CD4-positive, alpha-beta memory T cell (primary cell): ENCODE data around the gene ZRANB1. TPM values are rescaled to one million over a fixed set of nuclear protein-coding genes. Genes with fewer than 3 reads are reported as not detected.

Source experiments
- CTCF ChIA-PET: fragments of 350-600 bp; sonication (Branson Sonifier 250); formaldehyde crosslinking; loops from one replicate; lab custom pipeline; 2021; ENCODE audit warnings: inconsistent platforms; ENCODE audit not compliant: partially characterized antibody; lab: Charles Lee
- POLR2A ChIA-PET: fragments of 350-600 bp; sonication (Branson Sonifier 250); formaldehyde crosslinking; loops from one replicate; lab custom pipeline; 2021; ENCODE audit not compliant: partially characterized antibody; lab: Charles Lee
- DNase-seq, 5 donors: peaks; one replicate each; pipeline versions ENCODE4 v3.0.0 to v3.0.0-alpha.2; 2020 to 2022; ENCODE audit warnings: mixed read lengths in 1 of 5
- H3K27ac ChIP-seq: one replicate; pipeline ENCODE4 v1.7.0; 2013; ENCODE audit warnings: low read depth, low read length
- H3K27me3 ChIP-seq: 2 replicates; pipeline ENCODE4 v1.7.0; 2013; ENCODE audit warnings: mild to moderate bottlenecking, low read length, moderate library complexity; ENCODE audit not compliant: insufficient read depth
- H3K36me3 ChIP-seq: 2 replicates; pipeline ENCODE4 v1.7.0; 2013; ENCODE audit warnings: mild to moderate bottlenecking, low read length, moderate library complexity; ENCODE audit not compliant: insufficient read depth
- H3K4me1 ChIP-seq: 2 replicates; pipeline ENCODE4 v1.7.0; 2013; ENCODE audit warnings: mild to moderate bottlenecking, low read length, moderate library complexity; ENCODE audit not compliant: insufficient read depth
- H3K4me3 ChIP-seq, 2 donors: one replicate each; pipeline ENCODE4 v1.7.0; 2013; ENCODE audit warnings: low read length in 2 of 2, mild to moderate bottlenecking in 1 of 2
- H3K9me3 ChIP-seq, 2 donors: one replicate each; pipeline ENCODE4 v1.7.0; 2013; ENCODE audit warnings: low read length in 2 of 2, control low read depth in 1 of 2; ENCODE audit not compliant: control insufficient read depth in 1 of 2
- H3K27ac Mint-ChIP-seq, 7 donors: one replicate each; pipeline ENCODE4 v1.8.0; 2020 to 2021; ENCODE audit warnings: mixed read lengths in 7 of 7, mild to moderate bottlenecking in 6 of 7, inconsistent platforms in 3 of 7, moderate library complexity in 3 of 7
- H3K27me3 Mint-ChIP-seq, 2 donors: one replicate each; pipeline ENCODE4 v1.8.0; 2020 to 2021; ENCODE audit warnings: mixed read lengths in 2 of 2
- H3K36me3 Mint-ChIP-seq, 2 donors: one replicate each; pipeline ENCODE4 v1.8.0; 2020 to 2021; ENCODE audit warnings: mixed read lengths in 2 of 2, inconsistent platforms in 1 of 2, mild to moderate bottlenecking in 1 of 2
- H3K4me1 Mint-ChIP-seq, 4 donors: one replicate each; pipeline ENCODE4 v1.8.0; 2020 to 2021; ENCODE audit warnings: mixed read lengths in 4 of 4, mild to moderate bottlenecking in 1 of 4
- H3K4me3 Mint-ChIP-seq, 8 donors: one replicate each; pipeline ENCODE4 v1.8.0; 2020 to 2021; ENCODE audit warnings: mixed read lengths in 8 of 8, mild to moderate bottlenecking in 7 of 8, moderate library complexity in 6 of 8, inconsistent platforms in 3 of 8
- H3K9me3 Mint-ChIP-seq, 8 donors: one replicate each; pipeline ENCODE4 v1.8.0; 2020 to 2021; ENCODE audit warnings: mixed read lengths in 8 of 8, mild to moderate bottlenecking in 5 of 8, inconsistent platforms in 3 of 8, moderate library complexity in 1 of 8
- intact Hi-C: fragments of 100-400 bp; cut with micrococcal nuclease; formaldehyde crosslinking; loops from one replicate; pipeline ENCODE4 v1.15.1; 2023
- polyA plus RNA-seq, 2 donors: library from polyadenylated mRNA; unstranded; fragments of 300-500 nt; fragmentation: Illumina TruSeq; gene quantifications; one replicate each; pipeline ENCODE4 v1.2.3, GENCODE V29; 2021
- total RNA-seq, 2 experiments: library from RNA; stranded (reverse); gene quantifications; one replicate each; pipeline ENCODE4 v1.2.3, GENCODE V29; 2021

ZRANB1 gene
- total and polyA plus RNA-seq, 4 experiments from 2014 or later = 6.2 to 23.8 (median 16.4) TPM

- H3K36me3 Mint-ChIP-seq = peaks cover 19 to 24% of the 10 kb centered on the region in 2 donors
- POLR2A ChIA-PET = no interaction called here
- H3K27ac Mint-ChIP-seq = peak overlapping the region in 2 of 7 donors; percentile 28 to 43
- peaks cover 3% of the 10 kb centered on the region for H3K4me1 ChIP-seq
- no peaks in the 10 kb centered on the region for H3K27me3 Mint-ChIP-seq
- H3K4me1 Mint-ChIP-seq = peaks cover 26 to 46% (median 40%) of the 10 kb centered on the region in 4 donors
- H3K4me3 ChIP-seq = no peak overlapping the region
- intact Hi-C loops = no loop called here
- no peaks in the 10 kb centered on the region for H3K36me3 ChIP-seq
- H3K4me3 Mint-ChIP-seq = peak overlapping the region in 1 of 8 donors; percentile 5
- H3K27ac ChIP-seq = no peak overlapping the region
- H3K9me3 ChIP-seq = no peaks in the 10 kb centered on the region
- H3K9me3 Mint-ChIP-seq = no peaks in the 10 kb centered on the region
- DNase-seq = no peak
- no peaks in the 10 kb centered on the region for H3K27me3 ChIP-seq
- CTCF ChIA-PET = no interaction called here
Observed at GRCh38 chr10:124953421-124953820, 11.5 kb downstream of the ZRANB1 start.

- H3K27ac ChIP-seq = no peak overlapping the region
- Mint-ChIP-seq H3K4me3 (no peak overlapping the region), H3K27me3 (no peaks in the 10 kb centered on the region), H3K27ac (no peak overlapping the region), H3K9me3 (no peaks in the 10 kb centered on the region), H3K36me3 (peaks cover 10 to 13% of the 10 kb centered on the region in 2 donors), H3K4me1 (peaks cover 35 to 56% (median 46%) of the 10 kb centered on the region in 4 donors)
- no peak for DNase-seq
- H3K4me3 ChIP-seq = no peak overlapping the region
- no peaks in the 10 kb centered on the region for H3K36me3 ChIP-seq
- intact Hi-C loops = no loop called here
- H3K27me3 ChIP-seq = no peaks in the 10 kb centered on the region
- H3K9me3 ChIP-seq = no peaks in the 10 kb centered on the region
- H3K4me1 ChIP-seq = peaks cover 7% of the 10 kb centered on the region
- ChIA-PET CTCF (no interaction called here), POLR2A (no interaction called here)
Observed at GRCh38 chr10:124955243-124955642, 13.3 kb downstream of the ZRANB1 start.

GRCh38 chr10:124955868-124956267 is 13.9 kb downstream of the ZRANB1 start:
- intact Hi-C loops = no loop called here

GRCh38 chr10:124956764-124957163 is 14.8 kb downstream of the ZRANB1 start:
- Histone ChIP-seq H3K4me1 (peaks cover 7% of the 10 kb centered on the region), H3K27ac (no peak overlapping the region), H3K9me3 (no peaks in the 10 kb centered on the region), H3K36me3 (no peaks in the 10 kb centered on the region), H3K27me3 (no peaks in the 10 kb centered on the region), H3K4me3 (no peak overlapping the region)
- Mint-ChIP-seq H3K36me3 (peaks cover 10 to 13% of the 10 kb centered on the region in 2 donors), H3K27me3 (no peaks in the 10 kb centered on the region), H3K27ac (no peak overlapping the region), H3K4me3 (no peak overlapping the region), H3K9me3 (no peaks in the 10 kb centered on the region), H3K4me1 (peaks cover 39 to 62% (median 52%) of the 10 kb centered on the region in 4 donors)
- intact Hi-C loops = no loop called here
- DNase-seq = no peak
- POLR2A ChIA-PET = no interaction called here
- CTCF ChIA-PET = no interaction called here

More at GRCh38 chr10:124955868-124956267, 13.9 kb downstream of the ZRANB1 start:
- no peak for DNase-seq
- no peaks in the 10 kb centered on the region for H3K27me3 ChIP-seq
- H3K4me3 ChIP-seq = no peak overlapping the region
- H3K9me3 ChIP-seq = no peaks in the 10 kb centered on the region
- Mint-ChIP-seq H3K9me3 (no peaks in the 10 kb centered on the region), H3K4me1 (peaks cover 35 to 56% (median 46%) of the 10 kb centered on the region in 4 donors), H3K27me3 (no peaks in the 10 kb centered on the region), H3K27ac (peak overlapping the region in 2 of 7 donors; percentile 8 to 29), H3K4me3 (no peak overlapping the region), H3K36me3 (peaks cover 10 to 13% of the 10 kb centered on the region in 2 donors)
- H3K27ac ChIP-seq = no peak overlapping the region
- POLR2A ChIA-PET = no interaction called here
- CTCF ChIA-PET = no interaction called here
- peaks cover 7% of the 10 kb centered on the region for H3K4me1 ChIP-seq
- H3K36me3 ChIP-seq = no peaks in the 10 kb centered on the region

GRCh38 chr10:124957404-124957947 is 15.6 kb downstream of the ZRANB1 start:
- Mint-ChIP-seq H3K27ac (peak overlapping the region in 1 of 7 donors; percentile 3), H3K27me3 (no peaks in the 10 kb centered on the region), H3K9me3 (no peaks in the 10 kb centered on the region), H3K36me3 (peaks cover 6 to 12% of the 10 kb centered on the region in 2 donors), H3K4me1 (peaks cover 35 to 57% (median 49%) of the 10 kb centered on the region in 4 donors), H3K4me3 (no peak overlapping the region)
- no peak overlapping the region for H3K4me3 ChIP-seq
- H3K36me3 ChIP-seq = no peaks in the 10 kb centered on the region
- H3K9me3 ChIP-seq = no peaks in the 10 kb centered on the region
- H3K27ac ChIP-seq = no peak overlapping the region
- peaks cover 7% of the 10 kb centered on the region for H3K4me1 ChIP-seq
- POLR2A ChIA-PET = interaction anchor here (0.7 kb wide), 1 partner anchor 438 kb away, joined by 5 read pairs; no protein-coding TSS in a partner anchor
- intact Hi-C loops = no loop called here
- CTCF ChIA-PET = no interaction called here
- no peaks in the 10 kb centered on the region for H3K27me3 ChIP-seq
- DNase-seq = no peak

GRCh38 chr10:124959564-124959963 is 17.6 kb downstream of the ZRANB1 start:
- Mint-ChIP-seq H3K36me3 (peaks cover 0 to 11% of the 10 kb centered on the region in 2 donors), H3K4me1 (peaks cover 32 to 53% (median 44%) of the 10 kb centered on the region in 4 donors), H3K27ac (peak overlapping the region in 3 of 7 donors; percentile 8 to 70 (median 59)), H3K9me3 (no peaks in the 10 kb centered on the region), H3K27me3 (no peaks in the 10 kb centered on the region), H3K4me3 (no peak overlapping the region)
- CTCF ChIA-PET = no interaction called here
- POLR2A ChIA-PET = interaction anchor here (0.6 kb wide), 1 partner anchor 613 kb away, joined by 3 read pairs; no protein-coding TSS in a partner anchor
- Histone ChIP-seq H3K4me3 (no peak overlapping the region), H3K27me3 (no peaks in the 10 kb centered on the region), H3K36me3 (no peaks in the 10 kb centered on the region), H3K9me3 (no peaks in the 10 kb centered on the region), H3K4me1 (peaks cover 7% of the 10 kb centered on the region), H3K27ac (no peak overlapping the region)
- no peak for DNase-seq
- intact Hi-C loops = no loop called here

- no peaks in the 10 kb centered on the region for H3K27me3 Mint-ChIP-seq
- H3K27ac Mint-ChIP-seq = peak overlapping the region in 2 of 7 donors; percentile 10 to 46
- H3K36me3 Mint-ChIP-seq = peaks cover 5 to 19% of the 10 kb centered on the region in 2 donors
- H3K4me1 ChIP-seq = peaks cover 4% of the 10 kb centered on the region
- H3K27ac ChIP-seq = no peak overlapping the region
- no peaks in the 10 kb centered on the region for H3K9me3 ChIP-seq
- no peak overlapping the region for H3K4me3 ChIP-seq
- no peaks in the 10 kb centered on the region for H3K27me3 ChIP-seq
- ChIA-PET POLR2A (no interaction called here), CTCF (interaction anchor here (0.6 kb wide), 1 partner anchor 480 kb away, joined by 3 read pairs; no protein-coding TSS in a partner anchor)
- DNase-seq = no peak
- H3K9me3 Mint-ChIP-seq = no peaks in the 10 kb centered on the region
- peaks cover 30 to 50% (median 40%) of the 10 kb centered on the region in 4 donors for H3K4me1 Mint-ChIP-seq
- intact Hi-C loops = no loop called here
- no peak overlapping the region for H3K4me3 Mint-ChIP-seq
- no peaks in the 10 kb centered on the region for H3K36me3 ChIP-seq
Observed at GRCh38 chr10:124961248-124961570, 19.3 kb downstream of the ZRANB1 start.
